ENCODE results near the gene SLX4IP.

SLX4IP gene

DNA sequence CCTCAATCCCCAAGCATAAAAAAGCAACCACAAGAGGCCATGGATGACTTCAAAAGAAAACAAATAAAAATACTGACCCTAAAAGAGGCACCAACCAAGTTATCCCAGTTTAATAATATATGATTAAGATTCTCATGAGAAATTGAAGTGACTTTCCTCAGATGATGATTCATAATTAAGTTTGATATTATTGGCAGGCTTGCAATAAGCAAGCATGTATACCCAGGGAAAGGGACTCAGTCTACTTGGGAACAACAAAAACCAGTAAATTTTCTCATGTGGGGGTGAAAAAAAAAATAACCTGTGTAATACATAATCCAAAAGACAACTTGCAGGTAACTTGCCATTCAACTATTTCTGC, 219.1 kb downstream of the SLX4IP start:
- peak in 1 of 2 donors; percentile 59 for DNase-seq (ENCODE audit: low read depth in 2 of 2)
- TF ChIP-seq, protein P1, sequence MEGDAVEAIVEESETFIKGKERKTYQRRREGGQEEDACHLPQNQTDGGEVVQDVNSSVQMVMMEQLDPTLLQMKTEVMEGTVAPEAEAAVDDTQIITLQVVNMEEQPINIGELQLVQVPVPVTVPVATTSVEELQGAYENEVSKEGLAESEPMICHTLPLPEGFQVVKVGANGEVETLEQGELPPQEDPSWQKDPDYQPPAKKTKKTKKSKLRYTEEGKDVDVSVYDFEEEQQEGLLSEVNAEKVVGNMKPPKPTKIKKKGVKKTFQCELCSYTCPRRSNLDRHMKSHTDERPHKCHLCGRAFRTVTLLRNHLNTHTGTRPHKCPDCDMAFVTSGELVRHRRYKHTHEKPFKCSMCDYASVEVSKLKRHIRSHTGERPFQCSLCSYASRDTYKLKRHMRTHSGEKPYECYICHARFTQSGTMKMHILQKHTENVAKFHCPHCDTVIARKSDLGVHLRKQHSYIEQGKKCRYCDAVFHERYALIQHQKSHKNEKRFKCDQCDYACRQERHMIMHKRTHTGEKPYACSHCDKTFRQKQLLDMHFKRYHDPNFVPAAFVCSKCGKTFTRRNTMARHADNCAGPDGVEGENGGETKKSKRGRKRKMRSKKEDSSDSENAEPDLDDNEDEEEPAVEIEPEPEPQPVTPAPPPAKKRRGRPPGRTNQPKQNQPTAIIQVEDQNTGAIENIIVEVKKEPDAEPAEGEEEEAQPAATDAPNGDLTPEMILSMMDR (IDR thresholded peaks at IDR 0.05; ENCODE audit: low read depth, low read length) = no peak
- H3K4me3 ChIP-seq (replicated peaks in 1 of 2; ENCODE audit: low read depth in 2 of 2, low read length in 2 of 2) = no peak overlapping the region

DNA sequence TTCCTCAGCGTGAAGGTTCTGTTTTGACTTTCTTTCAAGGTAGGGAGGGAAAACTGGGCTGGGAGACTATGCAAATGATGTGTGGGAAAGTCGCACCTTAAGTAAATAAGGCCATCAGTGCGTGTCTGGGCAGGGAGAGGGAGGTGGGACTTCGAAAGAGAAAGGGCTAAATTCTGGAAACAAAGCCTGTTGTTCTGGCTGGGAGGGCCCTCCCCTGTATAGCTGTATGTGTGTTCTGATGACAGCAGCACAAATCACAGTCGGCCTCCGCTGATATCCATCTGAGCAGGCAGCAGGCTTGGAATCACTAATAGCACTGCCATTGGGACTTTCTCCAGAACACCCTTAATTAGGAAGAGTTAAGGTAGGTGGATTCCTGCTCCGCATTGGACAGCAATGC, 219.5 kb downstream of the SLX4IP start:
- no peak overlapping the region for H3K4me3 ChIP-seq (replicated peaks in 1 of 2; ENCODE audit: low read depth in 2 of 2, low read length in 2 of 2)
- no peak for DNase-seq (ENCODE audit: low read depth in 2 of 2)
- TF ChIP-seq, protein P1 (IDR thresholded peaks at IDR 0.05; ENCODE audit: low read depth, low read length) = no peak

DNA sequence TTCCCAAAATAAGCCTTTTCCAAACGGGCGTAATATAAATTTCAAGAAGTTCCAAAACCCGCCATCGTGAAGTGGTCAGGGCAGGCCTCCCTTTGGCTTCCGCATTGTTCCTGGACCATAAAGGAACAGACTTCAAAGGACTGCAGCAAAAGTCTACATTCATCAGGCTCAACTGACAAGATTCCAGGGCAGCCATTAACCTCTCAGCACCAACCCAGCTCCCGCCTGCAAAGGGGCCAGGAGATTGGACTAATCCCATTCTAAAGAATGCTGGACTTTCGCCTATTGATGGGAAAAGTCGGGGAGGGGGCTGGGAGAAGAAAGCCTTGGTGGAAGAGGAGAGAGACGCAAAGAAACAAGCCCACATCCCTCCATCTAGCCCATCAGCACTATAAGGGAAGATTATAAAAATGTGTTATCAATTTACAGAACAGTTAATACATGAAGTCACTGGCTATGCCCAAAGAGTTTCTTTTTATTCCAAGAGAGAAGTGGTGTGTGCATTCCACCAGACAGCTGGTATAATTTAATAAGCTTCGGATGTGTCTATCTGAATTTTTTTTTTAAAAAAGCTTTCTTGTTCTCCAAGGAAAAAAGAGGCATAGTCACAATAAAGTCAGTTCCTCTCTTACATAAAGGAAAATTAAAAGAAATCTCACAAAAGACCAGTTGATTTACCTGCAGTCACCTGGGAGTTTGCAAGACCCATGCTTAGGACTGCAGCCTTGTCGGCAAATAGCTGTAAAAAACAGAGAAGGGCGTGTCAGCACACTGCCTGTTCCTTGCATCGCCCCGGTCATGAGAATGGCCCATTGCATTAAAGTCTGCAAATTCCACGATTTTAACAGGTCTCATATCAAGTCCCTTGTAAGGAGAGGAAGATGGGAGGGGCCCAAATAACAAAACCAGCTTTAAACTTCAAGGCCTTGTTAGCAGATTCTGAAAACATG, 220.9 kb downstream of the SLX4IP start:
- TF ChIP-seq, protein P1 (IDR thresholded peaks at IDR 0.05; ENCODE audit: low read depth, low read length) = no peak
- H3K4me3 ChIP-seq (replicated peaks in 1 of 2; ENCODE audit: low read depth in 2 of 2, low read length in 2 of 2) = no peak overlapping the region
- no peak for DNase-seq (ENCODE audit: low read depth in 2 of 2)

DNA sequence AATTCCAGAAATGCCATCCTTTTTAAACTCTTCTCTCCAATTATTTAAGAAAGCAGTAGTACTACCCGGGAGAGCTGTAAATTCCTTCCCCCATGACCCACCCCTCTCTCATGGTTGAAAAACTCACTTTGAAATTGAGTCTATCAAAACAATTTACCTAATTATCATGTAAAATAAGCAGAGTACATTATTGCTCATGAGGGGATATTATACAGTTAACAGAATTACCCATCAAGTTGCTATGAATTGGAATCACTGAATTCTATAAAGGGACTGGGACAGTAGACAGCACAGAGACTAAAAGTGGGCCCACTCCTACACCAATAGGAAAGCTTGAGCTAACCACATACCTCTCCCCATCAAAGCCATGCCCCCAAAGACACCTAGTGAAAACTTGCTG, 222.3 kb downstream of the SLX4IP start:
- no peak overlapping the region for H3K4me3 ChIP-seq (replicated peaks in 1 of 2; ENCODE audit: low read depth in 2 of 2, low read length in 2 of 2)
- TF ChIP-seq, protein P1 (IDR thresholded peaks at IDR 0.05; ENCODE audit: low read depth, low read length) = no peak
- DNase-seq (ENCODE audit: low read depth in 2 of 2) = no peak

DNA sequence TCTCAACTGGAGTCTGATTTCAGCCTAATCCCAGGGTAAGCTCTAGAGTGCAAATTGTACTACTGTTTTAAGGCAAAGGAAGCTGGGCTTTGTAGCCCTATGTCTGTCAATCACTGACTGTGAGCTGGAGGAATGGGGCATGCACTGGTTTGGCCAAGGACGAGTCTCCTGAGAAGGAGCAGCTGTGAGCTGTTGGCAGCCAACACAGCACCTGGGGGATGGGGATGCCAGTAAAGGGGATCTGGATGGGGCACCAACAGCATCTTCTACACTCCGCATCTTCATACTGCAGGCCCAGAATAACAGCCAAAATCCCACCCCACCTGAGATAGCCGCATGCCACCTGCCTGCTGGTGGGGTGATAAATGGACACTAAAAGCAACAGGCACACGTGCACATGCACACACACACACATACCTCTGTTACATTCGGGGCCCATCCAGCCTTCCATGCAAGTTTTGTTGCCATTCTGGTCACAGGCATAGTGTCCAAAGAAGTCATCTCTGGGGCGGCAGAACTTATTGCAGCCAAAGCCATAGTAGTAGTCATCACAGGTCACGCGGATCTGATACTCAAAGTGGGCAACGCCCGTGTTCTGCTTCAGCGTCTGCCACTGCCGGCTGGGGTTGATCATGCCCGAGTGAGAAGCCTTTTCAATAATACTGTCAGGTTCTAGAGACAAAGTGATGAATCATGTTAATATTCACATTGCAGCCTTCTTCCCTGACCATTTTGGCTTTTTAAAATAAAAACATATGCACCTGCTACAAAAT, 223.1 kb downstream of the SLX4IP start:
- TF ChIP-seq, protein P1 (IDR thresholded peaks at IDR 0.05; ENCODE audit: low read depth, low read length) = no peak
- no peak for DNase-seq (ENCODE audit: low read depth in 2 of 2)
- no peak overlapping the region for H3K4me3 ChIP-seq (replicated peaks in 1 of 2; ENCODE audit: low read depth in 2 of 2, low read length in 2 of 2)

DNA sequence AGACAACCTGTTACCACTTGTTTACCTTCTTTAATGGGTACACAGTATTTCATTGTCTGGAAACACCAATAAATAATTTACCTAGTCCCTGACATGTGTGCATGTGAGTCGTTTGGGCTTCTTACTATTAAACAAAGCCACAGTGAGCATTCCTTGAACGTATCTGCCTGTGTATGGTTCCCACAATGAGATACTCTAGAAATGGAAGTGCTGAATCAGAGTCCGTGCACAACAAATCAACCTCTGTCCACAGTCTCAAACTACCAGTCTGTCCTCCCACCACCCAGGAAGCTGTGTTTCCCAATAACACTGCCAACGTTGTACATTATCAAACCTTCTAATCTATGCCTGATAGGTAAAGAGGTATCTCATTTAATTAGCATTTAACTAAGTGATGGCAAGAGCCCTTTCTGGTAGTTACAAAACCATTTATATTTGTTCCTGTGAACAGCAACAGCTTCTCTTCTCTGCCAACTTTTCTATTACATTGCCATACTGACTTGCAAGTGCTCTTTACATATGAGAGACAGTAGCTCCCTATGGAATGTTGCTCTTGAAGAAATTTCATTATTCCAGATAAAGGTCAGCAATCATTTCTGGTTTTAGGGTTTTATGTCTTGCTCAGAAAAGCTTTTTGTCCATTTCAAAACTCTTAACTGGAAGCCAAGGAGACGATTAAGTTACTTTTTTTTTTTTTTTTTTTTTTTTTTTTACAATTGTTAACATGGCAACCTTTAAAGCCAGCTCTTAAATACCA, 223.9 kb downstream of the SLX4IP start:
- H3K4me3 ChIP-seq (replicated peaks in 1 of 2; ENCODE audit: low read depth in 2 of 2, low read length in 2 of 2) = no peak overlapping the region
- TF ChIP-seq, protein P1 (IDR thresholded peaks at IDR 0.05; ENCODE audit: low read depth, low read length) = no peak
- no peak for DNase-seq (ENCODE audit: low read depth in 2 of 2)

Measured in cardiac fibroblast (primary cell).